NCI-H146 (cell line): ENCODE data around the gene BEST2.
A peak's percentile ranks its signal among the peaks of the same experiment; 100 is the strongest.
"Not testable (repeated sequence)": the region's sequence is repeated elsewhere in the genome, so short reads cannot be mapped to it uniquely, and the experiment has no call there.

Source experiments
- DNase-seq: peaks from one replicate; lab custom pipeline; 2025; lab: John Stamatoyannopoulos, UW

The BEST2 gene

DNA sequence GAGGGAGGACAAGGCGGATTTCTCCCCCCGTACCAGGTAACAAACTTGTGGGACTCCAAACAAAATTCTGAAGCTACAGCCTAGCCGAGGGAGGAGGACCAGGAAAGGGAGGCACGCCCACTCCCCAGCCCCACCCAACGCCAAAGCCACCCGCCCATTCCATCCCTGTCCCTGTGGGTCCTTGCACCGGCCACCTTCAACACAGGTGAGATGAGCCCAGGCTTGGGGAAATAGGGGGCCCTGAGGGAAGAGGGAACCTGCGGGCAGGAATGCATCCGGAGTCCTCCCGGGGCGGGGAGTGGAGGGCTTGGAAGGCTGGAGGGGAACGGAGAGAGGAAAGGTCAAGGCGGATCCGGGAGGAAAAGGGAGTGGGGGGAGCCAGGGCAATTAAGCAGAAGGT lies at the start of gene BEST2:
Gene BEST2 (plus strand): TSS at position 157 of the 400 bp plus-strand sequence. CDS start 802 bp downstream, outside the sequence.
- DNase-seq: no peak

GRCh38 chr19:12703046-12703445 lies 48.5 kb upstream of the BEST2 start:
- peak; percentile 35 for DNase-seq

- DNase-seq: no peak
Observed at GRCh38 chr19:12705169-12705568, 46.4 kb upstream of the BEST2 start.

DNA sequence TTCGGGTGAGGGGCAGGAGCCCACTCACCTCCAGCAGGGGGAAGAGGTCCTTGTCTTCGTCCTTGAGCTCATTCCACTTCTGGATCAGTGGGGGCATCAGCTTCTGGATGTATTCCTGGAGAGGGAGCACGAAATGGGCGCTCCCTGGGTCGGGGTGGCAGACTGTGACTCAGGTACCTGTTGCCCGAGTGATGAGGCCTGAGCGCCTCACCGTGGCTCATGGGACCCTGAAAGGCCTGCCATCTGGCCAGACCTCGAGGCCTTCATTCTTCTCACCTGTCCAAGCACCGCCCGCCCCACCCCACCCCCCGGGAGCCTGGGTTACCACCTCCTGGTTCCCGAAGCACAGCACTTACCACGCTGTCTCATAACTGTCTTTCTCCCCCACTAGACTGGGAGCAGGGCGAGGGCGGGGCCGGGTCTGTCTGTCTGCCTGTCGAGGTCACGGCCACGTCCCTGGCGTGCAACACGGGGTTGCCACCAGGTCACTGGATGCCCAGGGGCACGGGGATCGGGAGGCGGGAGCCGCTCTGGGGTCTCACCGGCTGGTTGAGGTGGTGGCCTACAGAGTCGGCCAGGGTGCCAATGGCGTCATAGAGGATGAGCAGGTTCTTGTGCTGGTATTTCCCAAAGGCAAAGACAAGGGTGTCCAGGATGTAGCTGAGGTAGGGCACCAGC lies 45.8 kb upstream of the BEST2 start:
- no peak for DNase-seq

GRCh38 chr19:12706332-12706718 lies 45.3 kb upstream of the BEST2 start:
- no peak for DNase-seq

- DNase-seq: no peak
Observed at GRCh38 chr19:12708641-12709040, 43.0 kb upstream of the BEST2 start.

- DNase-seq: no peak
Observed at GRCh38 chr19:12711187-12711586, 40.4 kb upstream of the BEST2 start.

DNA sequence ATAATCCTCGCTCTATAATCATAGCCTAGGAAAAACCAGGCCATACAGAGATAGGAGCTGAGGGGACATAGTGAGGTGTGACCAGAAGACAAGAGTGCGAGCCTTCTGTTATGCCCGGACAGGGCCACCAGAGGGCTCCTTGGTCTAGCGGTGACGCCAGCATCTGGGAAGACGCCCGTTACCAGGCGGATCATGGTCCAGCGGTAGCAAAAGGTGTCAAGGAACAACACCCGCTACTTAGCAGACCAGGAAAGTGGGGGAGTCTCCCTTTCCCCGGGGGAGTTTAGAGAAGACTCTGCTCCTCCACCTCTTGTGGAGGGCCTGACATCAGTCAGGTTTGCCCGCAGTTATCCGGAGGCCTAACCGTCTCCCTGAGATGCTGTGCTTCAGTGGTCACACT lies 39.5 kb upstream of the BEST2 start:
- DNase-seq: not testable (repeated sequence)

DNA sequence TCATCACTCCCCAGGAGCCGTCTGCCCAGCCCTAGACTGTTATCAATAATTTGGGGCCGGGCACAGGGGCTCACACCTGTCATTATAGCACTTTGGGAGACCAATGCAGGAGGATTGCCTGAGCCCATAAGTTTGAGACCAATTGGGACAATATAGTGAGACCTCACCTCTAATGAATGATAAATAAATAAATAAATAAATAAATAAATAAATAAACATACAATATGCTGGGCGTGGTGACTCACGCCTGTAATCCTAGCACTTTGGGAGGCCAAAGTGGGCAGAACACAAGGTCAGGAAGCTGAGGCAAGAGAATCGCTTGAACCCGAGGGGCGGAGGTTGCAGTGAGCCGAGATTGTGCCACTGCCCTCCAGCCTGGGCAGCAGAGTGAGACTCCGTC lies 38.3 kb upstream of the BEST2 start:
- DNase-seq: not testable (repeated sequence)

DNA sequence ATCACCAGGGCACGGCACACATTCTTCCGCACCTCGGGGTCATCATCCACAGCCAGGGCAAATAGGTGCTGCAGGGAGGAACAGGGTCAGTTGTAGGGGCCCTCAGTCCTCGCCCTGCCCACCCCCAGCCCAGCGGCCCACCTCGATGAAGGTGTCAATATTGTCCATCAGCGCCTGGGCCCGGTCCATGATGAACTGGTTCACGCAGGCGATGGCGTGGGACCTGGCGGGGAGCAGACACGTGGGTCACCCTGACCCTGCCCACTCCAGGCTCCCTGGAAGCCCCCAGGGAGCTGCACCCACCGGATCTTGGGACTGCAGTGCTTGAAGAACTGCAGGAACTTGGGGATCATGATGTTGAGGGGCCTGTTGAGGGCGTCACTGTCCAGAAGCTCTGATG lies 36.5 kb upstream of the BEST2 start:
- DNase-seq: no peak

DNA sequence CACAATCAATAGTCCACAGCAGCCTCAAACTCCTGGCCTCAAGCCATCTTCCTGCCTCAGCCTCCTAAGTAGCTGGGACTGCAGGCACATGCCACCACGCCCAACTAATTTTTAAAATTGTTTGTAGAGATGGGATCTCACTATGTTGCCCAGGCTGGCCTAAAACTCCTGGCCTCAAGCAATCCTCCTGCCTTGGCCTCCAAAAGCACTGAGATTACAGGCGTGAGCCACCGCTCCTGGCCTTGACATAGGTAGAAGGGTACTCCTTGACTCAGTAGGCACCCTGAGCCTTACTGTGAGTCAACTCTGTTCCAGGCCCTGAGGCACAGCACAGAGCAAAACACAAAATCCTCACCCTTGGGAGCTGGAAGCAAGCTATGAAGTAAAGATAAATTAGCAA lies 35.7 kb upstream of the BEST2 start:
- DNase-seq: no peak

- DNase-seq: no peak
Observed at GRCh38 chr19:12720296-12720695, 31.3 kb upstream of the BEST2 start.

DNA sequence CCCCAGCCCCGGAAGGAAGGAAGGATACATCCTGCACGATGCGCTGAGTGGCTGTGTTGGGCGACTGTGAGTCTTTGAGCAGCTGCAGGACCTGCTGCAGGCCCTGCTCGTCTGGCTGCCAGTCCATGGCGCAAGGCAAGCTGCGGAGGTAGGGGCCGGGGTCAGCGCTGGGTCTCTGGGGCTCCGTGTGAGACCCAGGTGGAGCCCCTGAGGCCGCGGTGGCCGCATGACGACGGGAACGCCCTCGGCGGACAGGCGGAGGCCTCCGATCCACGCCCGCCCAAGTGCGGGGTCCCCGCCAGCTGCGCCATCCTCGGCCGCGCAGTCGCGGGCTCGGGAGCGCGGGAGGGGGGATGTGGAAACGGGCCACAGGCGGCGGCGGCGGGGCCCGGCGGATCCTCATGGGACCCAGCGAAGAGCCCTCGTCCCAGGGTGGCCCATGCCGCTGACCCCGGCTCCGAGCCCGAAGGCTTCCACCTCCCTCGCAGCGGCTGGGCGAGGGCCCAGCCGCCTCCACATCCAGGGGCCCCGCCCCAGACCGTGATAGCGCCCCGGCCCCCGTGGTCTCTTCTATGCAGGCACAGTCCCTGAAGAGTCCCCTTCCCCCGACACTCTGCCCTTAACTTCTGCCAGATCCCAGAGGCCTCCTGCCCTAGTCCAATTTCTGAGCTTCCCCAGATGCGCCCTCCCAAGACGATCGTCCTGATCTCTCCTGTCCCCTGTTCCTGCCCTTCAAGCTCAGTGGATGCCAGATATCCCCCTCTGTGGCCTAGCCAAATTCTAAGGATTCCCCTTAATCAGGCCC lies 30.5 kb upstream of the BEST2 start:
- no peak for DNase-seq

GRCh38 chr19:12721656-12722565 lies 29.7 kb upstream of the BEST2 start:
- peak; percentile 66 for DNase-seq

GRCh38 chr19:12722566-12723380 lies 28.8 kb upstream of the BEST2 start:
- DNase-seq: peak; percentile 100

GRCh38 chr19:12723381-12723640 lies 28.3 kb upstream of the BEST2 start:
- no peak for DNase-seq

- DNase-seq: peak; percentile 89
Observed at GRCh38 chr19:12723641-12724426, 27.8 kb upstream of the BEST2 start, which contains the start of gene TNPO2. TSS of gene TNPO2 (minus strand) at chr19:12723932. CDS start at chr19:12720977, 2,955 bp downstream.

- not testable (repeated sequence) for DNase-seq
Observed at GRCh38 chr19:12725612-12726011, 26.0 kb upstream of the BEST2 start.

GRCh38 chr19:12726988-12727316 lies 24.6 kb upstream of the BEST2 start:
- no peak for DNase-seq

GRCh38 chr19:12727745-12728433 lies 23.7 kb upstream of the BEST2 start:
- no peak for DNase-seq
